IMR-90 (cell line): ENCODE measurements around the gene GNAT3. TPM values are rescaled to one million over a fixed set of nuclear protein-coding genes. Genes with fewer than 3 reads are reported as not detected.

ENCODE experiments used
- ATAC-seq: fragments of 200-7000 bp; cut with Tn5 transposase; 2 replicates; pipeline ENCODE4 v1.9.1; 2020; ENCODE audit warnings: low read depth, mild to moderate bottlenecking, moderate library complexity
- BruUV-seq: library from RNA; stranded (reverse); fragments of 400-500 nt; replicated peaks from 2 replicates; lab custom pipeline; 2021; lab: Mats Ljungman, UMichigan
- CTCF ChIA-PET: fragments of 300-600 bp; formaldehyde crosslinking; extraction: SDS; loops from one replicate; lab custom pipeline; 2021; ENCODE audit warnings: antibody characterized with exemption; lab: Yijun Ruan, JAX
- POLR2A ChIA-PET: fragments of 300-600 bp; sonication (Branson Sonifier 250); formaldehyde crosslinking; loops from one replicate; lab custom pipeline; 2022; ENCODE audit warnings: antibody characterized with exemption; ENCODE audit not compliant: unreplicated experiment; lab: Charles Lee
- DNase-seq: peaks from one replicate; pipeline ENCODE4 v3.0.0; 2013
- H2AFZ ChIP-seq: replicated peaks from 2 replicates; pipeline ENCODE3; 2013; ENCODE audit warnings: low read length, mild to moderate bottlenecking; ENCODE audit not compliant: poor library complexity
- H2AK5ac ChIP-seq: 2 replicates; pipeline ENCODE4 v1.6.1; 2013; ENCODE audit warnings: low read depth, low read length, inconsistent platforms
- H2AK9ac ChIP-seq: replicated peaks from 2 replicates; pipeline ENCODE3; 2013; ENCODE audit warnings: mild to moderate bottlenecking, low read depth, low read length, moderate library complexity; ENCODE audit not compliant: poor library complexity
- H2BK120ac ChIP-seq: 2 replicates; pipeline ENCODE4 v1.6.1; 2013; ENCODE audit warnings: low read depth, low read length, inconsistent platforms
- H2BK15ac ChIP-seq: 3 replicates; pipeline ENCODE4 v1.6.1; 2013; ENCODE audit warnings: low read depth, low read length, inconsistent platforms
- H2BK20ac ChIP-seq: 2 replicates; pipeline ENCODE4 v1.6.1; 2013; ENCODE audit warnings: low read depth, mild to moderate bottlenecking, inconsistent platforms, low read length, moderate library complexity
- H2BK5ac ChIP-seq: 2 replicates; pipeline ENCODE4 v1.6.1; 2013; ENCODE audit warnings: mild to moderate bottlenecking, low read depth, low read length, inconsistent platforms; ENCODE audit not compliant: poor library complexity, severe bottlenecking
- H3K14ac ChIP-seq: replicated peaks from 2 replicates; pipeline ENCODE4 v1.6.1; 2013; ENCODE audit warnings: low read depth, low read length, inconsistent platforms
- H3K18ac ChIP-seq: 2 replicates; pipeline ENCODE4 v1.6.1; 2013; ENCODE audit warnings: low read depth, low read length, control low read depth
- H3K23ac ChIP-seq: 2 replicates; pipeline ENCODE4 v1.6.1; 2013; ENCODE audit warnings: low read depth, low read length, inconsistent platforms
- H3K27ac ChIP-seq: 2 replicates; pipeline ENCODE4 v1.5.1; 2013; ENCODE audit warnings: mild to moderate bottlenecking, control low read depth, low read length; ENCODE audit not compliant: insufficient read depth
- H3K27me3 ChIP-seq: 2 replicates; pipeline ENCODE4 v1.6.1; 2013; ENCODE audit warnings: low read length; ENCODE audit not compliant: control insufficient read depth, insufficient read depth
- H3K36me3 ChIP-seq: 2 replicates; pipeline ENCODE4 v1.6.1; 2013; ENCODE audit warnings: low read length, mixed read lengths; ENCODE audit not compliant: control insufficient read depth, insufficient read depth
- H3K4ac ChIP-seq: 2 replicates; pipeline ENCODE4 v1.6.1; 2013; ENCODE audit warnings: low read depth, low read length, inconsistent platforms
- H3K4me1 ChIP-seq: 2 replicates; pipeline ENCODE4 v1.6.1; 2013; ENCODE audit warnings: low read length, mixed read lengths; ENCODE audit not compliant: control insufficient read depth, insufficient read depth
- H3K4me2 ChIP-seq: 2 replicates; pipeline ENCODE4 v1.6.1; 2013; ENCODE audit warnings: low read depth, mild to moderate bottlenecking, control low read depth, low read length, moderate library complexity
- H3K4me3 ChIP-seq: 2 replicates; pipeline ENCODE4 v1.5.1; 2013; ENCODE audit warnings: low read depth, mild to moderate bottlenecking, control low read depth, low read length, moderate library complexity; ENCODE audit not compliant: insufficient read depth
- H3K56ac ChIP-seq: 2 replicates; pipeline ENCODE4 v1.6.1; 2013; ENCODE audit warnings: low read length, inconsistent platforms; ENCODE audit not compliant: insufficient read depth; ENCODE audit errors: extremely low read depth
- H3K79me1 ChIP-seq, 2 experiments: 2 replicates each; pipeline ENCODE4 v1.6.1; 2013; ENCODE audit warnings: low read length in 2 of 2, inconsistent platforms in 1 of 2, low read depth in 1 of 2
- H3K9ac ChIP-seq: 2 replicates; pipeline ENCODE4 v1.6.1; 2013; ENCODE audit warnings: low read depth, low read length, control low read depth
- H3K9me1 ChIP-seq: 2 replicates; pipeline ENCODE4 v1.6.1; 2013; ENCODE audit warnings: low read length, inconsistent platforms; ENCODE audit not compliant: insufficient read depth
- H3K9me3 ChIP-seq: 2 replicates; pipeline ENCODE4 v1.6.1; 2013; ENCODE audit warnings: low read length; ENCODE audit not compliant: control insufficient read depth, insufficient read depth
- H4K20me1 ChIP-seq: 2 replicates; pipeline ENCODE4 v1.6.1; 2013; ENCODE audit warnings: low read length, inconsistent platforms; ENCODE audit not compliant: insufficient read depth
- H4K5ac ChIP-seq: 2 replicates; pipeline ENCODE4 v1.6.1; 2013; ENCODE audit warnings: mild to moderate bottlenecking, low read depth, low read length, control low read depth
- H4K8ac ChIP-seq, 2 experiments: 2 replicates each; pipeline ENCODE4 v1.6.1; 2013; ENCODE audit warnings: low read depth in 2 of 2, low read length in 2 of 2, control low read depth in 1 of 2, inconsistent platforms in 1 of 2
- H4K91ac ChIP-seq: 2 replicates; pipeline ENCODE4 v1.6.1; 2013; ENCODE audit warnings: low read depth, low read length, inconsistent platforms; ENCODE audit not compliant: insufficient read depth
- CEBPB ChIP-seq: IDR thresholded peaks from 2 replicates; pipeline ENCODE4 v1.6.1; 2012; ENCODE audit warnings: low read depth, low read length, improper control_type of control experiment
- MXI1 ChIP-seq: IDR thresholded peaks from 2 replicates; pipeline ENCODE4 v1.6.1; 2012; ENCODE audit warnings: low read depth, mild to moderate bottlenecking, low read length, moderate library complexity, borderline replicate concordance
- dilution Hi-C: fragments of 300-500 bp; cut with HindIII; formaldehyde crosslinking; loops from one replicate; pipeline ENCODE4 v1.14.3; 2018; ENCODE audit warnings: low sequenced_read_pairs; ENCODE audit not compliant: unreplicated experiment
- in situ Hi-C: fragments of 300-500 bp; cut with MboI; formaldehyde crosslinking; loops from 3 replicates; pipeline ENCODE4 v1.14.3; 2019; ENCODE audit warnings: low sequenced_read_pairs, inconsistent platforms, mixed read lengths
- intact Hi-C: fragments of 100-400 bp; cut with micrococcal nuclease; formaldehyde crosslinking; loops from 2 replicates; pipeline ENCODE4 v1.10.0; 2022
- polyA plus RNA-seq, 3 experiments: library from polyadenylated mRNA; depleted of rRNA; stranded (reverse); fragments of >200 nt; gene quantifications; 2 replicates each; pipeline ENCODE4 v1.2.3, GENCODE V29; 2012; ENCODE audit warnings: low replicate concordance in 1 of 3
- total RNA-seq: library from RNA; depleted of rRNA; stranded (reverse); fragments of >200 nt; gene quantifications from 2 replicates; pipeline ENCODE4 v1.2.3, GENCODE V29; 2012

GNAT3 gene
- total and polyA plus RNA-seq, 2 of the 4 experiments (the other 2 are of a cell fraction) = not detected

GRCh38 chr7:80488406-80488805, 23.5 kb downstream of the GNAT3 start:
- no peaks in the 10 kb centered on the region for H3K9me1 ChIP-seq
- H2BK15ac ChIP-seq = no peak overlapping the region
- H3K56ac ChIP-seq = no peak overlapping the region
- H4K5ac ChIP-seq = no peak overlapping the region
- H4K8ac ChIP-seq = no peak overlapping the region
- H2AK9ac ChIP-seq = no peak overlapping the region
- peak overlapping the region; percentile 81 for H2BK5ac ChIP-seq
- ChIA-PET CTCF (no interaction called here), POLR2A (no interaction called here)
- no peak overlapping the region for H4K91ac ChIP-seq
- H3K27ac ChIP-seq = no peak overlapping the region
- no peak overlapping the region for H3K9ac ChIP-seq
- no peak for TF ChIP-seq MXI1
- TF ChIP-seq CEBPB = peak; percentile 80
- H3K4me2 ChIP-seq = peak overlapping the region; percentile 39
- H2BK20ac ChIP-seq = no peak overlapping the region
- DNase-seq (peak; percentile 48), ATAC-seq (peak; percentile 41; the same call in 1 of the 2 replicates)
- in situ Hi-C loops = no loop called here
- intact Hi-C loops = no loop called here
- no peak overlapping the region for H3K14ac ChIP-seq
- H2BK120ac ChIP-seq = no peak overlapping the region
- H3K27me3 ChIP-seq = no peaks in the 10 kb centered on the region
- H3K4me3 ChIP-seq = no peak overlapping the region
- H3K18ac ChIP-seq = peak overlapping the region; percentile 46
- dilution Hi-C loops = no loop called here
- no peaks in the 10 kb centered on the region for H3K79me1 ChIP-seq
- no peaks in the 10 kb centered on the region for H3K36me3 ChIP-seq
- H4K20me1 ChIP-seq = no peaks in the 10 kb centered on the region
- H3K9me3 ChIP-seq = no peaks in the 10 kb centered on the region
- H2AK5ac ChIP-seq = no peak overlapping the region
- no peak overlapping the region for H3K4ac ChIP-seq
- no peak overlapping the region for H3K23ac ChIP-seq
- H3K4me1 ChIP-seq = peaks cover 2% of the 10 kb centered on the region; the same call in 1 of the 2 replicates
- no TSS peak for BruUV-seq
- H2AFZ ChIP-seq = no peak overlapping the region
